ENCODE measurements around the gene SAG.

Gene SAG

GRCh38 chr2:233289648-233290047, 18.0 kb upstream of the SAG start:
- FAIRE-seq, result no peak

GRCh38 chr2:233290051-233290845, 17.4 kb upstream of the SAG start:
- FAIRE-seq, result peak; percentile 99

GRCh38 chr2:233295891-233296290, 11.7 kb upstream of the SAG start:
- no peak for FAIRE-seq

- no peak for FAIRE-seq
These were observed 10.5 kb upstream of the SAG start for GRCh38 chr2:233297076-233297475.

- no peak for FAIRE-seq
These were observed 7.2 kb upstream of the SAG start for GRCh38 chr2:233300401-233300800.

- no peak for FAIRE-seq
These were observed 6.4 kb upstream of the SAG start for GRCh38 chr2:233301248-233301647.

GRCh38 chr2:233301811-233302210, 5.8 kb upstream of the SAG start:
- no peak for FAIRE-seq

GRCh38 chr2:233303252-233303651, 4.4 kb upstream of the SAG start:
- no peak for FAIRE-seq

GRCh38 chr2:233311241-233311926, 3.8 kb downstream of the SAG start:
- FAIRE-seq, result no peak

GRCh38 chr2:233312874-233313273, 5.3 kb downstream of the SAG start:
- no peak for FAIRE-seq

- no peak for FAIRE-seq
These were observed 6.7 kb downstream of the SAG start for GRCh38 chr2:233314180-233314925.

- no peak for FAIRE-seq
These were observed 9.8 kb downstream of the SAG start for GRCh38 chr2:233317196-233317943.

- FAIRE-seq, result no peak
These were observed 11.6 kb downstream of the SAG start for GRCh38 chr2:233319256-233319655.

- no peak for FAIRE-seq
These were observed 12.9 kb downstream of the SAG start for GRCh38 chr2:233320470-233320869.

- FAIRE-seq, result no peak
These were observed 13.6 kb downstream of the SAG start for GRCh38 chr2:233321166-233321565.

- no peak for FAIRE-seq
These were observed 16.2 kb downstream of the SAG start for GRCh38 chr2:233323851-233324250.

GRCh38 chr2:233325256-233325655, 17.6 kb downstream of the SAG start:
- FAIRE-seq, result no peak

- FAIRE-seq, result no peak
These were observed 18.2 kb downstream of the SAG start for GRCh38 chr2:233325814-233326213.

GRCh38 chr2:233326500-233326899, 18.9 kb downstream of the SAG start:
- no peak for FAIRE-seq

- no peak for FAIRE-seq
These were observed 21.3 kb downstream of the SAG start for GRCh38 chr2:233328922-233329321.

- no peak for FAIRE-seq
These were observed 22.0 kb downstream of the SAG start for GRCh38 chr2:233329489-233330135.

- no peak for FAIRE-seq
These were observed 23.9 kb downstream of the SAG start for GRCh38 chr2:233331536-233331935.

GRCh38 chr2:233332125-233332524, 24.5 kb downstream of the SAG start:
- FAIRE-seq, result no peak

Data from islet of Langerhans (tissue), 1 donor.